Stimulated activated CD8-positive, alpha-beta memory T cell treated with anti-CD3 and anti-CD28 coated beads, Interleukin-15, amount 100 ng/mL, for 24 hours (primary cell): ENCODE data around the gene FBXO4.

Experiments
- DNase-seq: peaks from one replicate; pipeline ENCODE4 v3.0.0-alpha.2; 2020; ENCODE audit warnings: low read depth

Gene FBXO4

DNA sequence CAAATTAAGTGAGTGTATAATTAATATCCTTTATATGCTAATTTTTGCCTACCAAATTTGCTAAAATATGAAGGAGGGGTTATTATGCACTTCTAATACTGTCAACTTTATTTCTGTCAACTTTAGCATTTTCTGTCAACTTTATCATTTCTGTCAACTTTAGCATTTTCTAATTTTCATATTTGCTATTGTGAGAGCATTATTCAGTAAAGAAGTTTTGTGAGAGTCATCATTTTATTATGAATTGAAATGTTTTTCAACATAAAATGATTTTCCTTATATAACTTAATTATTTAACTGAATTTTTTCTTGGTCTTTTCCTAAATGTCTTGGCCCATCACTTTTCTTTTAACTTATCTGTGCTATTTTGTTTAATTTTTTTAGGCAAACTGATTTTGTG lies 58.2 kb downstream of the FBXO4 start:
- DNase-seq = no peak

DNA sequence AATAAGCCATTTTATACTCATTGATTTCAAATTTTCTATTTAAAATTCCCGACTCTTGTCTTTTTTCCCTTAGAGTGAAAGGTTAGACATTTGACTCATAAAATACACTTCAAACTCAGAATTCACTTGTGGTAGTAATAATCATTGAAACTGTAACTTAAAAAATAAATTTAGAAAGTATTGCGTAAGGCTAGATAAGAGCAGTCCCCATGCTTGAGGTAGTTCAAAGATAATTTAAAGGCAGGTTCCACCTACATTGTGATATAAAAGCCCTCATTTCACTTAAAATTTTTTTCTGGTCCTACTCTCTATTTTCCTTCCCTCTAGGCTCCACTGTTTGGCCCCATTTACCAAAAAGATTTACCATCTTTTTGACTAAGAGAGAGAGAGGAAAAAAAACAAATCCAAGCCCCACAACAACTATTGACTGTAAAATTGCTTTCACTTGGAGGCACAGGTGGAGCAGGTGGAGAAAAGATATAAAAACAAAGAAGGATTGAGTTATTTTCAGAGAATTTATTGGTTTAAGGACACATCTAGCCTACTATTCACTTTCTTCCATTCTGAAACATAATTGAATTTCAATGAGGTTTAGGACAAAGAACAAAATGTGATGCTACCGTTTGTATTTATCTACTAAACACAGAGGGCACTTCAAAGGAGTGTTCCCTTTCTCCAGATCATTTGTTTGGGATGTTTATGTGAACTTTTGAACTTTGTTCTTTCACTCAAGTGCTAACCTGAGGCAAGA lies 61.0 kb downstream of the FBXO4 start:
- no peak for DNase-seq
